Mesenchymal stem cell (in vitro differentiated cells and primary cell): ENCODE measurements around the gene KRTAP12-1.

Experiments used
- DNase-seq: peaks from one replicate; pipeline ENCODE4 v3.0.0-alpha.2; 2013
- H2AFZ ChIP-seq: one replicate; pipeline ENCODE4 v1.6.1; 2013; ENCODE audit warnings: low read depth, mild to moderate bottlenecking, control low read depth, inconsistent platforms, low read length, moderate library complexity
- H2AK5ac ChIP-seq: 2 replicates; pipeline ENCODE4 v1.6.1; 2013; ENCODE audit warnings: low read length, moderate library complexity, mild to moderate bottlenecking, inconsistent platforms; ENCODE audit not compliant: severe bottlenecking
- H2BK120ac ChIP-seq: one replicate; pipeline ENCODE4 v1.6.1; 2013; ENCODE audit warnings: low read depth, mild to moderate bottlenecking, inconsistent platforms, low read length, moderate library complexity
- H2BK12ac ChIP-seq, 2 experiments: one replicate each; pipeline ENCODE4 v1.6.1; 2013; ENCODE audit warnings: inconsistent platforms in 2 of 2, low read length in 2 of 2, mild to moderate bottlenecking in 2 of 2, moderate library complexity in 2 of 2, control low read depth in 1 of 2
- H2BK15ac ChIP-seq: one replicate; pipeline ENCODE4 v1.6.1; 2013; ENCODE audit warnings: mild to moderate bottlenecking, low read depth, inconsistent platforms; ENCODE audit not compliant: poor library complexity, severe bottlenecking
- H2BK5ac ChIP-seq: 2 replicates; pipeline ENCODE4 v1.6.1; 2013; ENCODE audit warnings: low read depth, mild to moderate bottlenecking, low read length, control low read depth, inconsistent platforms; ENCODE audit not compliant: poor library complexity, severe bottlenecking
- H3K14ac ChIP-seq, 2 experiments: one replicate each; pipeline ENCODE4 v1.6.1; 2013; ENCODE audit warnings: inconsistent platforms in 2 of 2, low read length in 2 of 2, control low read depth in 1 of 2, mild to moderate bottlenecking in 1 of 2, moderate library complexity in 1 of 2
- H3K18ac ChIP-seq, 2 experiments: one replicate each; pipeline ENCODE4 v1.6.1; 2013; ENCODE audit warnings: inconsistent platforms in 2 of 2, low read length in 2 of 2, control low read depth in 1 of 2, low read depth in 1 of 2, mild to moderate bottlenecking in 1 of 2
- H3K23ac ChIP-seq, 2 experiments: one replicate each; pipeline ENCODE4 v1.6.1; 2013; ENCODE audit warnings: inconsistent platforms in 2 of 2, low read length in 2 of 2, mild to moderate bottlenecking in 2 of 2, moderate library complexity in 2 of 2, control low read depth in 1 of 2
- H3K27ac ChIP-seq: 2 replicates; pipeline ENCODE4 v1.5.1; 2013; ENCODE audit warnings: mild to moderate bottlenecking, moderate library complexity, low read length, control low read depth, inconsistent platforms; ENCODE audit not compliant: poor library complexity, severe bottlenecking
- H3K27me3 ChIP-seq, 2 experiments: 2 replicates each; pipeline versions ENCODE4 v1.6.1 to v1.7.0; 2013; ENCODE audit warnings: low read length in 2 of 2, mild to moderate bottlenecking in 2 of 2, moderate library complexity in 2 of 2, control low read depth in 1 of 2, inconsistent platforms in 1 of 2; ENCODE audit not compliant: control insufficient read depth in 1 of 2, insufficient read depth in 1 of 2
- H3K36me3 ChIP-seq, 2 experiments: 2 replicates each; pipeline versions ENCODE4 v1.6.1 to v1.7.0; 2013; ENCODE audit warnings: low read length in 2 of 2, control low read depth in 1 of 2, inconsistent platforms in 1 of 2, low read depth in 1 of 2, mild to moderate bottlenecking in 1 of 2; ENCODE audit not compliant: insufficient read depth in 2 of 2, control insufficient read depth in 1 of 2
- H3K4ac ChIP-seq, 2 experiments: one replicate each; pipeline ENCODE4 v1.6.1; 2013; ENCODE audit warnings: inconsistent platforms in 2 of 2, low read length in 2 of 2, mild to moderate bottlenecking in 2 of 2, moderate library complexity in 2 of 2, control low read depth in 1 of 2, low read depth in 1 of 2
- H3K4me1 ChIP-seq: 2 replicates; pipeline ENCODE4 v1.6.1; 2013; ENCODE audit warnings: low read depth, low read length, control low read depth; ENCODE audit not compliant: control insufficient read depth, insufficient read depth
- H3K4me2 ChIP-seq: 2 replicates; pipeline ENCODE4 v1.6.1; 2013; ENCODE audit warnings: low read length, mild to moderate bottlenecking, inconsistent platforms; ENCODE audit not compliant: poor library complexity, severe bottlenecking
- H3K4me3 ChIP-seq, 2 experiments: 2 replicates each; pipeline versions ENCODE4 v1.5.1 to v1.7.0; 2013; ENCODE audit warnings: low read length in 2 of 2, mild to moderate bottlenecking in 2 of 2, control low read depth in 1 of 2, low read depth in 1 of 2; ENCODE audit not compliant: insufficient read depth in 1 of 2
- H3K79me1 ChIP-seq: replicated peaks from 2 replicates; pipeline ENCODE4 v1.6.1; 2013; ENCODE audit warnings: mild to moderate bottlenecking, control low read depth, low read length, inconsistent platforms; ENCODE audit not compliant: poor library complexity, severe bottlenecking
- H3K9ac ChIP-seq: 2 replicates; pipeline ENCODE4 v1.7.0; 2013; ENCODE audit warnings: mild to moderate bottlenecking, low read length, moderate library complexity
- H3K9me3 ChIP-seq: 2 replicates; pipeline ENCODE4 v1.7.0; 2013; ENCODE audit warnings: mild to moderate bottlenecking, low read length; ENCODE audit not compliant: control insufficient read depth
- H4K8ac ChIP-seq: one replicate; pipeline ENCODE4 v1.6.1; 2013; ENCODE audit warnings: inconsistent platforms, mild to moderate bottlenecking, low read length, moderate library complexity
- H4K91ac ChIP-seq: one replicate; pipeline ENCODE4 v1.6.1; 2013; ENCODE audit warnings: mild to moderate bottlenecking, low read length, inconsistent platforms
- WGBS: methylation state at CpG from one replicate; pipeline ENCODE4 v1.1.7; 2013; ENCODE audit warnings: mixed read lengths; 5-methylcytosine and 5-hydroxymethylcytosine counted together

Gene KRTAP12-1

DNA sequence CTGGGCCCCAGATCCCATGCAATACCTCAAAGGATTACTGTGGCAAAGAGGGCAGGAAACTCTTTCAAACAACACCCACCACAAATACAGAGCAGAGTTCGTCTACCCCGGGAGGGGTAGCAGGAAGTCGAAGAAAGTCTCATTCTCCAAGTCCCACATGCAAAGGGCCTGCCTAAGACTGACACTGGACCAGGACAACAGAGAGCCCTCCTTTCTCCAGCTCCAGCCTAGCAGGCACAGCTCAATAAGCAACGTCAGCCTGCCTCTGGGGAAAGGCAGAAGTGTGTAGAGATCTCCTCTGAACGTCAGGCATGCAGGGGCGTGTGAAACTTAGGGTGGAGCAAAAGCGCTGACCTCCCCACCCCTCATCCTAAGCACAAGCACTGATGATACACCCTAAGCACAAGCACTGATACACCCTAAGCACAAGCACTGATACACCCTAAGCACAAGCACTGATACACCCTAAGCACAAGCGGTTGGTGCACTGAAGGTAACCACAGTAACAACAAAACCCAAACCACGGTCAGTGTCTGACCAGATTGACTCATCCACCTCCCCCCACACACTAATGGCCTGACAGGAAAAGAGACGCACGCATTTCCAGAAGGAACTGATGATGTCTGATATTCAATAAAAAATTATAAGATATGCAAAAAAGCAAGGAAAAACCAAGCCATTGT, 22.9 kb downstream of the KRTAP12-1 start:
- H3K9ac ChIP-seq = no peak overlapping the region
- H3K79me1 ChIP-seq = no peaks in the 10 kb centered on the region
- peaks cover 2% of the 10 kb centered on the region for H3K4me1 ChIP-seq
- H3K36me3 ChIP-seq = no peaks in the 10 kb centered on the region
- no peak overlapping the region for H3K23ac ChIP-seq
- H3K27me3 ChIP-seq = no peaks in the 10 kb centered on the region
- H3K4me2 ChIP-seq = no peak overlapping the region
- no peak overlapping the region for H3K18ac ChIP-seq
- H2BK15ac ChIP-seq = no peak overlapping the region
- no peak overlapping the region for H2BK120ac ChIP-seq
- H3K4me3 ChIP-seq = no peak overlapping the region
- H3K14ac ChIP-seq = no peak overlapping the region
- no peak overlapping the region for H3K27ac ChIP-seq
- H2BK5ac ChIP-seq = no peak overlapping the region
- no peak overlapping the region for H4K8ac ChIP-seq
- H3K9me3 ChIP-seq = peaks cover 14% of the 10 kb centered on the region
- no peak overlapping the region for H2AFZ ChIP-seq
- DNase-seq = no peak
- H2AK5ac ChIP-seq = no peak overlapping the region
- no peak overlapping the region for H2BK12ac ChIP-seq
- peak overlapping the region; percentile 15 for H4K91ac ChIP-seq
- no peak overlapping the region for H3K4ac ChIP-seq
- WGBS = 66% methylated on average over 9 of the region's 11 CpGs

DNA sequence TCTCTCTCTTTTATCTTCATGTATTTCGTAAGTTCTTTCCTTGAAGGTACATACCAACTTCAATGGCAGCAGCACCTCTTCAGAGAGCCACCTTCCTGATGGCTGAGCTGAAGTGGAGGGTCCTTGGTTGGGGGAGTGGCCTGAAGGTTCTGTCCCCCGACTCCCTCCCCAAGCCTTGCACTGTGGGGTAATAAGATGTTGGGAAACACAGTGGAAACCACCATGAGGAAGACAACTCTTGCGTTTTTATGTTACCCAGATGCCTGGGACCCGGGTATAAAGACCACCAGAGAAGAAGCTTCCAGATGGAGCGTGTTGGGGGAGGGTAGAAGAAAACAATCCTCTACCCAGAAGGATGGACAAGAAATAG, 23.4 kb downstream of the KRTAP12-1 start:
- no peak overlapping the region for H2BK5ac ChIP-seq
- H3K9me3 ChIP-seq = peaks cover 14% of the 10 kb centered on the region
- no peaks in the 10 kb centered on the region for H3K27me3 ChIP-seq
- H3K27ac ChIP-seq = no peak overlapping the region
- DNase-seq = no peak
- no peak overlapping the region for H3K18ac ChIP-seq
- H3K9ac ChIP-seq = no peak overlapping the region
- H2AK5ac ChIP-seq = no peak overlapping the region
- H4K8ac ChIP-seq = no peak overlapping the region
- no peaks in the 10 kb centered on the region for H3K79me1 ChIP-seq
- 78% methylated on average over 4 of the region's 5 CpGs for WGBS
- no peak overlapping the region for H3K4ac ChIP-seq
- H4K91ac ChIP-seq = no peak overlapping the region
- H2BK15ac ChIP-seq = no peak overlapping the region
- H3K14ac ChIP-seq = no peak overlapping the region
- peaks cover 2% of the 10 kb centered on the region for H3K4me1 ChIP-seq
- H3K36me3 ChIP-seq = no peaks in the 10 kb centered on the region
- H3K23ac ChIP-seq = no peak overlapping the region
- no peak overlapping the region for H3K4me3 ChIP-seq
- no peak overlapping the region for H2AFZ ChIP-seq
- no peak overlapping the region for H2BK120ac ChIP-seq
- H3K4me2 ChIP-seq = no peak overlapping the region
- no peak overlapping the region for H2BK12ac ChIP-seq

DNA sequence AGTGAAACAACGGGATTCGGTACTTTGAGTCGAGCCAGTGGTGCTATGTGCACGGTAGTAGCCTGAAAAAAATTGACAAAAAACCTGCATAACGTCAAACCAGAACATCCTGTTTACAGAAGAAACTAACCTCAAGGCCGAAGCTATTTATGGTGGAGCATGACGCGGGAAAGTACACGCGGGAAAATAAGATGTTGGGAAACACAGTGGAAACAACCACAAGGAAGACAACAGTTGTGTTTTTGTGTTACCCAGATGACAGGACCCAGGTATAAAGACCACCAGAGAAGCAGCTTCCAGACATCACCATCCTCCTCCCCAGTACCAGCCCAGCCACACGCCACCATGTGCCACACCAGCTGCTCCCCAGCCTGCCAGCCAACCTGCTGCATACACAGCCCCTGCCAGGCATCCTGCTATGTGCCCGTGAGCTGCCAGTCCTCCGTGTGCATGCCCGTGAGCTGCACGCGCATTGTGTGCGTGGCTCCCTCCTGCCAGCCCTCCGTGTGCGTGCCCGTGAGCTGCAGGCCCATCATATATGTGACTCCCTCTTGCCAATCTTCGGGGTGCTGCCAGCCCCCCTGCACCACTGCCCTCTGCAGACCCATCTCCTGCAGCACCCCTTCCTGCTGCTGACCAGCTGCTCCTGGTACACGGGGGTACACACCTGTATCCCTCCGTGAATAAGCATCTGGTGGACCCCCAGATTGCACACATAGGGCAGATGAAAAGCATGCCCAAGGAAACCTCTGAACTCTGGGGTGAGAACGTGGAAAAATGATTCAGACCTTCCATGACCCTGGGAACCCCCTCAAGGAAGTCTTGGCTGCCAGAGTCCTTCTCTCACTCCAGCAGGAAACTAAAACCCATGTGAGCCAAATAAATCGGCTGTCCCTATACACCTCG, 24.1 kb downstream of the KRTAP12-1 start, which contains the start of gene KRTAP12-3:
Gene KRTAP12-3, plus strand, starts transcription at position 298 of the 906 bp plus-strand sequence. Its CDS starts 48 bp downstream, at position 346.
- H4K8ac ChIP-seq = no peak within 1 kb of the TSS
- 71% methylated on average over 26 of the region's 26 CpGs for WGBS
- DNase-seq = peak; percentile 32
- H4K91ac ChIP-seq = peak within 1 kb of the TSS; percentile 1
- H2BK12ac ChIP-seq = no peak within 1 kb of the TSS
- no peak within 1 kb of the TSS for H3K4me3 ChIP-seq
- no peak within 1 kb of the TSS for H3K14ac ChIP-seq
- H2BK120ac ChIP-seq = no peak within 1 kb of the TSS
- no peak within 1 kb of the TSS for H3K9ac ChIP-seq
- H2AFZ ChIP-seq = no peak within 1 kb of the TSS
- H3K4ac ChIP-seq = no peak within 1 kb of the TSS
- H3K9me3 ChIP-seq = peaks cover 14% of the 10 kb centered on the region
- no peak within 1 kb of the TSS for H2BK15ac ChIP-seq
- peaks cover 2% of the 10 kb centered on the region for H3K4me1 ChIP-seq
- no peak within 1 kb of the TSS for H2AK5ac ChIP-seq
- no peak within 1 kb of the TSS for H3K4me2 ChIP-seq
- H3K23ac ChIP-seq = no peak within 1 kb of the TSS
- no peaks in the 10 kb centered on the region for H3K79me1 ChIP-seq
- H3K36me3 ChIP-seq = no peaks in the 10 kb centered on the region
- H2BK5ac ChIP-seq = no peak within 1 kb of the TSS
- no peak within 1 kb of the TSS for H3K27ac ChIP-seq
- no peak within 1 kb of the TSS for H3K18ac ChIP-seq
- no peaks in the 10 kb centered on the region for H3K27me3 ChIP-seq

DNA sequence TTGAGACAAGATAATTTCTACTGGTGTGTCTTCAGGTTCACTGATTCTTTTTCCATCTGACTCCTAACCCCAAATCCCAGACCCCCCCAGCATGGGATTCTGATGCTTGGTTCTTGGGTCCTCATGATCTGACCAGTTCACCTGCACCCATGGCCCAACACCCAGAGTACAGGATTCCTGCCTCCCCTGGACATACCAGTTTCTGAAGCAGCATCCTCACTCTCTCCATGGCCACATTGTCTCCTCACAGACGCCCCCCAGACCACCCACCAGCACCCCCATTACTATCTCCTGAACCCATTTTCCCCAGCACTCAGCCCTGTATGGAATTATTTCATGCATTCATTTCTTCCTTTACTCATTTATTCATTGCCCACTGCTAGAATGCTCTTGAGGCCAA, 25.1 kb downstream of the KRTAP12-1 start:
- Histone ChIP-seq H2BK120ac (no peak overlapping the region), H3K9me3 (peaks cover 14% of the 10 kb centered on the region), H2AFZ (no peak overlapping the region), H2BK12ac (no peak overlapping the region), H4K8ac (no peak overlapping the region), H3K4me3 (no peak overlapping the region), H3K4ac (no peak overlapping the region), H3K18ac (no peak overlapping the region), H3K4me2 (no peak overlapping the region), H3K9ac (no peak overlapping the region), H4K91ac (no peak overlapping the region), H3K27me3 (no peaks in the 10 kb centered on the region), H3K27ac (no peak overlapping the region), H3K4me1 (peaks cover 2% of the 10 kb centered on the region), H2BK5ac (no peak overlapping the region), H3K79me1 (no peaks in the 10 kb centered on the region), H3K36me3 (no peaks in the 10 kb centered on the region), H3K14ac (no peak overlapping the region), H2AK5ac (no peak overlapping the region), H3K23ac (no peak overlapping the region), H2BK15ac (no peak overlapping the region)
- WGBS = 18% methylated on average over 1 of the region's 1 CpG
- DNase-seq = no peak
